ENCODE data around the gene CBX8.

DNA sequence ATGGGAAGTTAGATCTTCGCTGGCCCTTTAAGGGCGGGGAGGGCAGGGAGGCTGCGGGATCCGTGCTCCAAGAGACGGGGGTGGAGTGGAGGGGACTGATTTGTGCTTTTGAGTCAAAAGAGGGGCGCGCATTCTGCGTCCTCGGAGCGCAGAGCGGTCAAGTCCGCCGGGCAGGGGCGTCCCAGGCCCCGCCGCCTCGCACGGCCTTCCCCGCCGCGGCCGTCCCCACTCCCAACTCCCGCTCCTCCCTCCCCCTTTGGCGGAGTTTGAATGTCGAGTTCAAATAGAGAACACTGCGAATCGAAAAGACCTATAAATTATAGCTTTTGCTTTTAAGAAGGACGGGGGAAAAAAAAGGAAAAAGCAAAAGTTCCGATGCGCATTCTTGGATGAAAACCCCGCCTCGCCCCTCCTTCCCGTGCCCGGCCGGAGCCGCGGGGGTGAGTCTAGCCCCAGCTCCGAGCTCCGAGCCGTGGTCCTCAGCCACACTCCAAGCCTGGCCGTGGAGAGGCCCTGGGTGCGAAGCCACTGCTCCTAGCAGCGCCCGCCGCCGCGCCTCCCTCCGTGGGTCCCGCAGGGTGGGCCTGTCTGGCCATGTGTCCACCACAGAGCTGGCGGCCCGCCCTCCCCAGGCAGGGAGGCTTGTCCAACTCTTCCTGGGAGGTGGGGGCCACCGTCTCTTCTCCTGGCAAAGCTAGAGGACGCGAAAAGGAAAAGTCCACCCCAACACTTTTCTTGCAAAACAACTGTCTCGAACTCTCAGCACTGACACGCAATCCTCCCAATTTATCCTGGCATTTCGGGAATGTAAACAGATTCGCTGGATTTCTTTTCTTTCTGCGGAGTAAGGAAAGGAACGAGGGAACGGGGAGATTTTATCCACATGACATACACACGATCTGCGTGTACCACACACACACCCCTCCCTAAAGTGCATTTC, 3.6 kb downstream of the CBX8 start:
- TF ChIP-seq, protein P1, sequence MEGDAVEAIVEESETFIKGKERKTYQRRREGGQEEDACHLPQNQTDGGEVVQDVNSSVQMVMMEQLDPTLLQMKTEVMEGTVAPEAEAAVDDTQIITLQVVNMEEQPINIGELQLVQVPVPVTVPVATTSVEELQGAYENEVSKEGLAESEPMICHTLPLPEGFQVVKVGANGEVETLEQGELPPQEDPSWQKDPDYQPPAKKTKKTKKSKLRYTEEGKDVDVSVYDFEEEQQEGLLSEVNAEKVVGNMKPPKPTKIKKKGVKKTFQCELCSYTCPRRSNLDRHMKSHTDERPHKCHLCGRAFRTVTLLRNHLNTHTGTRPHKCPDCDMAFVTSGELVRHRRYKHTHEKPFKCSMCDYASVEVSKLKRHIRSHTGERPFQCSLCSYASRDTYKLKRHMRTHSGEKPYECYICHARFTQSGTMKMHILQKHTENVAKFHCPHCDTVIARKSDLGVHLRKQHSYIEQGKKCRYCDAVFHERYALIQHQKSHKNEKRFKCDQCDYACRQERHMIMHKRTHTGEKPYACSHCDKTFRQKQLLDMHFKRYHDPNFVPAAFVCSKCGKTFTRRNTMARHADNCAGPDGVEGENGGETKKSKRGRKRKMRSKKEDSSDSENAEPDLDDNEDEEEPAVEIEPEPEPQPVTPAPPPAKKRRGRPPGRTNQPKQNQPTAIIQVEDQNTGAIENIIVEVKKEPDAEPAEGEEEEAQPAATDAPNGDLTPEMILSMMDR (IDR thresholded peaks at IDR 0.05; ENCODE audit: low read depth, low read length, poor library complexity, severe bottlenecking) = no peak
- no peak for TF ChIP-seq EZH2phosphoT487 (IDR thresholded peaks at IDR 0.05; ENCODE audit: borderline replicate concordance, low read length)
